Endothelial cell (in vitro differentiated cells): ENCODE data around the gene PKLR. TPM values are rescaled to one million over a fixed set of nuclear protein-coding genes. Genes with fewer than 3 reads are reported as not detected.

Experiments
- DNase-seq: peaks from one replicate; pipeline ENCODE4 v3.0.0; 2021; ENCODE audit warnings: low spot score
- H3K27ac Mint-ChIP-seq: one replicate; pipeline ENCODE4 v1.8.0; 2021; ENCODE audit warnings: mixed read lengths, inconsistent platforms; ENCODE audit not compliant: unreplicated experiment
- H3K27me3 Mint-ChIP-seq: one replicate; pipeline ENCODE4 v1.8.0; 2021; ENCODE audit warnings: mild to moderate bottlenecking, moderate library complexity, mixed read lengths, inconsistent platforms; ENCODE audit not compliant: unreplicated experiment
- H3K36me3 Mint-ChIP-seq: one replicate; pipeline ENCODE4 v1.8.0; 2021; ENCODE audit warnings: mild to moderate bottlenecking, low read depth, mixed read lengths, inconsistent platforms; ENCODE audit not compliant: unreplicated experiment
- H3K4me1 Mint-ChIP-seq: one replicate; pipeline ENCODE4 v1.8.0; 2021; ENCODE audit warnings: mild to moderate bottlenecking, mixed read lengths, inconsistent platforms; ENCODE audit not compliant: unreplicated experiment
- H3K4me3 Mint-ChIP-seq: one replicate; pipeline ENCODE4 v1.8.0; 2021; ENCODE audit warnings: mild to moderate bottlenecking, mixed read lengths, inconsistent platforms; ENCODE audit not compliant: unreplicated experiment
- H3K9me3 Mint-ChIP-seq: one replicate; pipeline ENCODE4 v1.8.0; 2021; ENCODE audit warnings: mixed read lengths, inconsistent platforms; ENCODE audit not compliant: unreplicated experiment
- total RNA-seq: library from RNA; stranded (reverse); fragmentation: NEBNext Ultra II Directional; extraction: Animal tissue kit (Norgen Biotek cat#: 25700); gene quantifications from one replicate; pipeline ENCODE4 v1.2.1, GENCODE V29; 2021; ENCODE audit not compliant: unreplicated experiment
- TF ChIP-seq, protein P1 (sequence below): fragments of 200-600 bp; sonication (generic); IDR thresholded peaks from one replicate; pipeline ENCODE4 v1.5.0; 2021; ENCODE audit warnings: antibody characterized with exemption; ENCODE audit not compliant: unreplicated experiment

PKLR gene
- total RNA-seq, 1 donor from 2014 or later: not detected

DNA sequence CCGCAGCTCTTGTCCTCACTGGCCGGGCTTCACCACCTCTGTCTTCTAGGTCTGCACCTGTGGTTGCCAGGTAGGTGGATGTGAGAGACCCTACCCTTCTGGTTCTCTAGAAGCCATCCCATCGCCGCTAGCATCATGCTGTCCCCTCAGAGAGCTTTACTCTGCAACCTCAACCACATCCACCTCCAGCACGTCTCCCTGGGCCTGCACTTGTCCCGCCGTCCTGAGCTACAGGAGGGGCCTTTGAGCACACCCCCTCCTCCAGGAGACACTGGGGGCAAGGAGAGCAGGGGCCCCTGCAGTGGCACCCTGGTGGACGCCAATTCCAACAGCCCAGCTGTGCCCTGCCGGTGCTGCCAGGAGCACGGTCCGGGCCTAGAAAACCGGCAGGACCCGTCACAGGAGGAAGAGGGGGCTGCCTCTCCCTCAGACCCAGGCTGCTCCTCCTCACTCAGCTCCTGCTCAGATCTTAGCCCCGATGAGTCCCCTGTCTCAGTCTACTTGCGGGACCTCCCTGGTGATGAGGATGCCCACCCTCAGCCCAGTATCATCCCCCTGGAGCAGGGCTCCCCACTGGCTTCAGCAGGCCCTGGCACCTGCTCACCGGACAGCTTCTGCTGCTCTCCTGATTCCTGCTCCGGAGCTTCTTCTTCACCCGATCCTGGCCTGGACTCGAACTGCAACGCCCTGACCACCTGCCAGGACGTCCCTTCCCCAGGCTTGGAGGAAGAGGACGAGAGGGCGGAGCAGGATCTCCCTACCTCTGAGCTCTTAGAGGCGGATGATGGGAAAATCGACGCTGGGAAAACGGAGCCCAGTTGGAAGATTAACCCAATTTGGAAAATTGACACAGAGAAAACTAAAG is 20.6 kb upstream of the PKLR start:
- Mint-ChIP-seq H3K9me3 (no peaks in the 10 kb centered on the region), H3K27me3 (peaks cover 10% of the 10 kb centered on the region), H3K4me1 (peaks cover 50% of the 10 kb centered on the region), H3K4me3 (peak overlapping the region; percentile 91), H3K27ac (peak overlapping the region; percentile 82), H3K36me3 (peaks cover 28% of the 10 kb centered on the region)
- TF ChIP-seq, protein P1, sequence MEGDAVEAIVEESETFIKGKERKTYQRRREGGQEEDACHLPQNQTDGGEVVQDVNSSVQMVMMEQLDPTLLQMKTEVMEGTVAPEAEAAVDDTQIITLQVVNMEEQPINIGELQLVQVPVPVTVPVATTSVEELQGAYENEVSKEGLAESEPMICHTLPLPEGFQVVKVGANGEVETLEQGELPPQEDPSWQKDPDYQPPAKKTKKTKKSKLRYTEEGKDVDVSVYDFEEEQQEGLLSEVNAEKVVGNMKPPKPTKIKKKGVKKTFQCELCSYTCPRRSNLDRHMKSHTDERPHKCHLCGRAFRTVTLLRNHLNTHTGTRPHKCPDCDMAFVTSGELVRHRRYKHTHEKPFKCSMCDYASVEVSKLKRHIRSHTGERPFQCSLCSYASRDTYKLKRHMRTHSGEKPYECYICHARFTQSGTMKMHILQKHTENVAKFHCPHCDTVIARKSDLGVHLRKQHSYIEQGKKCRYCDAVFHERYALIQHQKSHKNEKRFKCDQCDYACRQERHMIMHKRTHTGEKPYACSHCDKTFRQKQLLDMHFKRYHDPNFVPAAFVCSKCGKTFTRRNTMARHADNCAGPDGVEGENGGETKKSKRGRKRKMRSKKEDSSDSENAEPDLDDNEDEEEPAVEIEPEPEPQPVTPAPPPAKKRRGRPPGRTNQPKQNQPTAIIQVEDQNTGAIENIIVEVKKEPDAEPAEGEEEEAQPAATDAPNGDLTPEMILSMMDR: no peak
- peak; percentile 28 for DNase-seq

DNA sequence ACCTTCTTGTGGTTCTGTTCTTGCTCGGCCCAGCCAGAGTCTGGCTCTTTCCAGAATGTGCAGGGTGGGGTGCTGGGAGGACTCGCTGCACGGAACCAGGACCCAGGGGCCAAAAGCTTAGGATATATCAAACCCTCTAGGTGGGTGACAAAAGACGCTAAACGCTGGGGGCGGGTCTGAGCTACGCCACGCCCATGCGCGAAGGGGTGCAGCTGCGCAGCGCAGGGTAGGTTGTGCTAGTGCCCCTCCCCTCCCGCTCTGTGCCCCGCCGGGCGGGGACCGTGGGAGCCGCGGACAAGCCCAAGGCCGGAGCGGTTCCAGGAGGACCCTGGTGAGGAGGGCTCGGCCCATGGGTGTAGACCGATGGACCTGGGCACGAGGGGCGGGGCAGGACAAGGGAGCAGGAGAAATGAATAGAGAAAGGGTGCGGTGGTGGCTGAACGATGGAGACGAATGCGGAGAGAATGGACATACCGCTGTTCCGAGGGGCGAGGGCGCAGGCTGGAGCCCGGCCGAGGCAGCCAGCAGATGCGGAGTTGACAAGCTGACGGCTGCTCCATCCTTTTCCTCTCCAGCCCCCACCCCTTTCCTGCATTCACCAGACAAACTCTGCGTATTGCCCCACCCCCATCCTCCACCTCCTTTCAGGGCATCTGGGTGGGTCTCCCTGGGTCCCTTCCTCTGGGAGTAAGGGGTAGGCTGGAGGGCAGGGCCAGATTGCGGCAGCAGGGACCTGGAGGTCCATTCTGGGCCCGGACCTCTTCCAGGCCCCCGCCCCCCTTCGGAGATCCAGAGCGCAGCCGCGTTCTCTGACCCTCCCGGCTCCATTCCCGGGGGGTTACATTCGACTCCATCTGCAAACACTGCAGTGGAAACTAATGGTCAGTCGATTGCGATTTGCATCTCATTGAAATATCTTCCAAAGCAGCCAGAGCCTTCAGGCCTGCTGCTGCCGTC is 19.7 kb upstream of the PKLR start, which contains the start of gene RUSC1:
TSS of gene RUSC1 (plus strand) at position 234 of the 957 bp plus-strand sequence. CDS start 880 bp downstream, outside the sequence.
- no peaks in the 10 kb centered on the region for H3K9me3 Mint-ChIP-seq
- H3K27me3 Mint-ChIP-seq: peaks cover 7% of the 10 kb centered on the region
- TF ChIP-seq, protein P1: no peak
- H3K27ac Mint-ChIP-seq: peak within 1 kb of the TSS; percentile 82
- peaks cover 46% of the 10 kb centered on the region for H3K4me1 Mint-ChIP-seq
- H3K4me3 Mint-ChIP-seq: peak within 1 kb of the TSS; percentile 88
- H3K36me3 Mint-ChIP-seq: peaks cover 29% of the 10 kb centered on the region
- peak; percentile 63 for DNase-seq

DNA sequence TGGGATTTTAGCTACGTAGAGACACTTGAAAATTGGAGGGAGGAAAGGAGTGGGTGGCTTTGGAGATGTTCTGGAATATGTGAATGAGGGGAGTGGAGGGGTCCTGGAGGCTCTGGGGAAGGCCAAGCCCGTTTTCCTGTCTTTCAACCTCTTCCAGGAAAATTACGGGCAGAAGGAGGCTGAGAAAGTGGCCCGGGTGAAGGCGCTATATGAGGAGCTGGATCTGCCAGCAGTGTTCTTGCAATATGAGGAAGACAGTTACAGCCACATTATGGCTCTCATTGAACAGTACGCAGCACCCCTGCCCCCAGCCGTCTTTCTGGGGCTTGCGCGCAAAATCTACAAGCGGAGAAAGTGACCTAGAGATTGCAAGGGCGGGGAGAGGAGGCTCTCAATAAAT is 19.0 kb upstream of the PKLR start:
- no peak for DNase-seq
- H3K36me3 Mint-ChIP-seq: peaks cover 23% of the 10 kb centered on the region
- H3K4me3 Mint-ChIP-seq: peak overlapping the region; percentile 88
- peak overlapping the region; percentile 59 for H3K27ac Mint-ChIP-seq
- no peaks in the 10 kb centered on the region for H3K9me3 Mint-ChIP-seq
- H3K4me1 Mint-ChIP-seq: peaks cover 41% of the 10 kb centered on the region
- peaks cover 6% of the 10 kb centered on the region for H3K27me3 Mint-ChIP-seq
- TF ChIP-seq, protein P1: no peak

DNA sequence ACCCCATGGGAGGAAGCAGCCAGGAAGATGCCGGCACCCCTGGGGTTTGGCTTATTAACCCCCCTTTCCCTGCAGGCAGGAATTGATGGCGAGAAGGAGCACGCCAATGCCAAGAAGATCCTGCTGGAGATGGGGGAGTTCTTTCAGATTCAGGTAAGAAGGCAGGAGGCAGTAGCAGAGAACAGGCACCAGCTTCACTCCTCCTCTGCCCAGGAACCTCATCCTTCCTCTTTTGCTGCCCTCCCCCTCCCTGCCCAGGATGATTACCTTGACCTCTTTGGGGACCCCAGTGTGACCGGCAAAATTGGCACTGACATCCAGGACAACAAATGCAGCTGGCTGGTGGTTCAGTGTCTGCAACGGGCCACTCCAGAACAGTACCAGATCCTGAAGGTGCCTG is 18.3 kb upstream of the PKLR start:
- Mint-ChIP-seq H3K27ac (peak overlapping the region; percentile 40), H3K4me3 (peak overlapping the region; percentile 88), H3K9me3 (no peaks in the 10 kb centered on the region), H3K27me3 (peaks cover 6% of the 10 kb centered on the region), H3K4me1 (peaks cover 41% of the 10 kb centered on the region), H3K36me3 (peaks cover 27% of the 10 kb centered on the region)
- DNase-seq: no peak
- TF ChIP-seq, protein P1: no peak
